A204.1 (cell line): ENCODE results near the gene TLR1.
"Not testable (repeated sequence)": the region's sequence is repeated elsewhere in the genome, so short reads cannot be mapped to it uniquely, and the experiment has no call there.

Experiments
- FAIRE-seq: peaks from 2 replicates; lab custom pipeline; 2012; peaks lifted over from hg19 to GRCh38; lab: Jason Lieb, UNC

The TLR1 gene

GRCh38 chr4:38806251-38806650 lies 1.7 kb upstream of the TLR1 start:
- FAIRE-seq, result not testable (repeated sequence)

- no peak for FAIRE-seq
Measured at GRCh38 chr4:38805530-38806145, 1.0 kb upstream of the TLR1 start.

GRCh38 chr4:38803833-38804653 lies 548 bp downstream of the TLR1 start:
- no peak for FAIRE-seq

- no peak for FAIRE-seq
Measured at GRCh38 chr4:38802561-38803355, 1.8 kb downstream of the TLR1 start.

- FAIRE-seq, result no peak
Measured at GRCh38 chr4:38800961-38801450, 3.6 kb downstream of the TLR1 start.

GRCh38 chr4:38800366-38800765 lies 4.2 kb downstream of the TLR1 start:
- FAIRE-seq, result no peak

- no peak for FAIRE-seq
Measured at GRCh38 chr4:38795087-38795486, 9.5 kb downstream of the TLR1 start.

- FAIRE-seq, result no peak
Measured at GRCh38 chr4:38794051-38794450, 10.5 kb downstream of the TLR1 start.

- no peak for FAIRE-seq
Measured at GRCh38 chr4:38791010-38791409, 13.6 kb downstream of the TLR1 start.

GRCh38 chr4:38788317-38788716 lies 16.3 kb downstream of the TLR1 start:
- no peak for FAIRE-seq

- FAIRE-seq, result no peak
Measured at GRCh38 chr4:38787693-38788092, 16.9 kb downstream of the TLR1 start.

GRCh38 chr4:38785901-38786402 lies 18.6 kb downstream of the TLR1 start:
- FAIRE-seq, result no peak

GRCh38 chr4:38785041-38785790 lies 19.4 kb downstream of the TLR1 start:
- no peak for FAIRE-seq

- FAIRE-seq, result no peak
Measured at GRCh38 chr4:38784141-38784540, 20.4 kb downstream of the TLR1 start.

- no peak for FAIRE-seq
Measured at GRCh38 chr4:38783109-38783460, 21.5 kb downstream of the TLR1 start.

- peak; percentile 78 for FAIRE-seq
Measured at GRCh38 chr4:38782452-38783108, 22.0 kb downstream of the TLR1 start, which contains the start of gene TLR10. Gene TLR10 (minus strand): TSS chr4:38782990. CDS start chr4:38775590, 7,400 bp downstream.

GRCh38 chr4:38781854-38782261 lies 22.7 kb downstream of the TLR1 start:
- FAIRE-seq, result no peak

- no peak for FAIRE-seq
Measured at GRCh38 chr4:38780833-38781484, 23.6 kb downstream of the TLR1 start.

- FAIRE-seq, result no peak
Measured at GRCh38 chr4:38779790-38780189, 24.8 kb downstream of the TLR1 start.

GRCh38 chr4:38777925-38778324 lies 26.7 kb downstream of the TLR1 start:
- not testable (repeated sequence) for FAIRE-seq

GRCh38 chr4:38775326-38775725 lies 29.3 kb downstream of the TLR1 start:
- FAIRE-seq, result peak; percentile 40
